HepG2 (cell line): Measurements from ENCODE around the gene CAPZA1. TPM values are rescaled to one million over a fixed set of nuclear protein-coding genes. Genes with fewer than 3 reads are reported as not detected.

ENCODE experiments used
- ERF ChIP-seq: IDR thresholded peaks from 2 replicates; pipeline ENCODE4 v1.6.1; 2018; ENCODE audit warnings: missing biosample characterization, missing genetic modification reagents
- FOSL1 ChIP-seq: sonication (generic); formaldehyde crosslinking; IDR thresholded peaks from 2 replicates; pipeline ENCODE4 v1.9.0; 2021; ENCODE audit warnings: missing genetic modification reagents, borderline replicate concordance
- HNF4G ChIP-seq, 2 experiments: sonication (generic) in 1 of 2; formaldehyde crosslinking in 1 of 2; IDR thresholded peaks; 2 replicates each; pipeline versions ENCODE4 v1.4.0 to v1.6.1; 2011 to 2020; ENCODE audit warnings: borderline replicate concordance in 2 of 2, low read depth in 2 of 2, mild to moderate bottlenecking in 2 of 2, low read length in 1 of 2, missing genetic modification reagents in 1 of 2, moderate library complexity in 1 of 2
- NCOA5 ChIP-seq: sonication (generic); formaldehyde crosslinking; IDR thresholded peaks from 2 replicates; pipeline ENCODE4 v1.4.0; 2020; ENCODE audit warnings: missing genetic modification reagents
- NONO ChIP-seq, 2 experiments: fragments of 450-650 bp in 1 of 2; sonication (generic) in 1 of 2; formaldehyde crosslinking in 1 of 2; IDR thresholded peaks in 1 of 2; conservative IDR thresholded peaks in 1 of 2; 2 replicates each; pipeline versions ENCODE4 v1.6.1 to v1.8.0; 2017 to 2022; ENCODE audit warnings: mild to moderate bottlenecking in 1 of 2, missing genetic modification reagents in 1 of 2, moderate library complexity in 1 of 2
- RARA ChIP-seq: IDR thresholded peaks from 2 replicates; pipeline ENCODE4 v1.6.1; 2016; ENCODE audit warnings: missing genetic modification reagents, missing compliant biosample characterization
- ZNF790 ChIP-seq: sonication (generic); formaldehyde crosslinking; IDR thresholded peaks from 2 replicates; pipeline ENCODE4 v1.8.0; 2022; ENCODE audit warnings: missing genetic modification reagents, mild to moderate bottlenecking, borderline replicate concordance
- ZSCAN25 ChIP-seq: sonication (generic); formaldehyde crosslinking; IDR thresholded peaks from 2 replicates; pipeline ENCODE4 v1.8.0; 2022; ENCODE audit warnings: mild to moderate bottlenecking, missing genetic modification reagents
- polyA plus RNA-seq, 8 experiments: library from polyadenylated mRNA; depleted of rRNA in 3 of 8; stranded (reverse) in 7 of 8; unstranded in 1 of 8; fragments of >200 nt; fragmentation: Illumina TruSeq in 4 of 8; extraction: Trizol in 4 of 8; gene quantifications; 2 replicates each; pipeline versions ENCODE4 v1.2.1 to v1.2.3, GENCODE V29; 2011 to 2016; ENCODE audit warnings: low read depth in 4 of 8, missing spikeins in 1 of 8, mixed read lengths in 1 of 8; ENCODE audit not compliant: insufficient read depth in 1 of 8
- total RNA-seq, 5 experiments: library from RNA; depleted of rRNA; stranded (reverse); fragments of >200 nt; fragmentation: Illumina TruSeq; extraction: Trizol; gene quantifications; 2 replicates each; pipeline ENCODE4 v1.2.3, GENCODE V29; 2016; ENCODE audit warnings: low read depth in 1 of 5
- TF ChIP-seq, protein P1 (sequence below): sonication (generic); formaldehyde crosslinking; IDR thresholded peaks from 2 replicates; pipeline ENCODE4 v1.4.0; 2020; ENCODE audit warnings: mild to moderate bottlenecking, missing genetic modification reagents
- TF ChIP-seq, protein P2 (sequence below): sonication (generic); formaldehyde crosslinking; IDR thresholded peaks from 2 replicates; pipeline ENCODE4 v1.4.0; 2020; ENCODE audit warnings: missing genetic modification reagents, borderline replicate concordance
- TF ChIP-seq, protein P3 (sequence below): sonication (generic); formaldehyde crosslinking; IDR thresholded peaks from 2 replicates; pipeline ENCODE4 v1.4.0; 2020; ENCODE audit warnings: mild to moderate bottlenecking, missing genetic modification reagents
- TF ChIP-seq, protein P4 (sequence below): sonication (generic); formaldehyde crosslinking; IDR thresholded peaks from 2 replicates; pipeline ENCODE4 v1.4.0; 2020; ENCODE audit warnings: missing genetic modification reagents
- TF ChIP-seq, protein P5 (sequence below): sonication (generic); formaldehyde crosslinking; IDR thresholded peaks from 2 replicates; pipeline ENCODE4 v1.5.0; 2020; ENCODE audit warnings: missing genetic modification reagents
- TF ChIP-seq, protein P6 (sequence below): sonication (generic); formaldehyde crosslinking; IDR thresholded peaks from 2 replicates; pipeline ENCODE4 v1.4.0; 2020; ENCODE audit warnings: missing genetic modification reagents, borderline replicate concordance

Gene CAPZA1
- total and polyA plus RNA-seq, 2 of the 13 experiments (the other 11 are each of a cell fraction or from before 2014, with no cell fraction given): 67.0 to 117 TPM

DNA sequence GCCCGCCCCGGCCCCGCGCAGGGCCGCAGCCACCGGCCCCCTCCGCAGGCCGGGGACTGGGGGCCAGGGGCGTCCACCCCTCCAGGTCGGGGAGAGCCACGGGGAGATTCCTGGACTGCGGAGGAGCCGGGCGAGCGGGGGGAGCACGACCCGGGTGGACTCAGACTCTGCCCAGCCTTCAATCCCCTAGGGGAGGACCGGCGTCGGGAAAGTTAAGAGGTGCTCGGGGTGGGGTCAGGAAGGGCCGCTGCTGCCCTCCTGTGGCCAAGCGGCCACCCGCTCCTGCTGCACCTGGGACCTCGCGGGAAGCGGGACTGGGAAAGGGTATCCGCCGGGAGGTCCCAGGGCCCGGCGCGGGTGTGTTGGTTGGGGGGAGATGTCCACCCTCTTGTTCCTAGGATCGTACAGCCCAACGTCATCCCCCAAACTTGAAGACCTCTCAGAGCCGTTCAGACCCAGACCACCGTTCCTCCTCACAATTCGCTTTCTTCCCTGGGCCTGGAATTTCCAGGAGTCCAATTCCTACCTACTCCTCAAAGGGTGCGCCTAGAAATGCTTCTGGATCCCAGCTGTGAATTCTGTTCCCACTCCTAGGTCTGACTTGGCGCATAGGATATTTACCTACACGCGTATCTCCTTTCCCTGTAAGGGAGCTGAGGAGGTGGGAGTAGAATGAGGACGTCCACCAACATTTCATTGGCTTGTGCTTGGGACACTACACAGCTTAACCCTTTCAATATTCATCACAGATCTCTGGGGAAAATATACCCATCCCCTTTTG lies 87.8 kb downstream of the CAPZA1 start (continued):
- TF ChIP-seq, protein P1, sequence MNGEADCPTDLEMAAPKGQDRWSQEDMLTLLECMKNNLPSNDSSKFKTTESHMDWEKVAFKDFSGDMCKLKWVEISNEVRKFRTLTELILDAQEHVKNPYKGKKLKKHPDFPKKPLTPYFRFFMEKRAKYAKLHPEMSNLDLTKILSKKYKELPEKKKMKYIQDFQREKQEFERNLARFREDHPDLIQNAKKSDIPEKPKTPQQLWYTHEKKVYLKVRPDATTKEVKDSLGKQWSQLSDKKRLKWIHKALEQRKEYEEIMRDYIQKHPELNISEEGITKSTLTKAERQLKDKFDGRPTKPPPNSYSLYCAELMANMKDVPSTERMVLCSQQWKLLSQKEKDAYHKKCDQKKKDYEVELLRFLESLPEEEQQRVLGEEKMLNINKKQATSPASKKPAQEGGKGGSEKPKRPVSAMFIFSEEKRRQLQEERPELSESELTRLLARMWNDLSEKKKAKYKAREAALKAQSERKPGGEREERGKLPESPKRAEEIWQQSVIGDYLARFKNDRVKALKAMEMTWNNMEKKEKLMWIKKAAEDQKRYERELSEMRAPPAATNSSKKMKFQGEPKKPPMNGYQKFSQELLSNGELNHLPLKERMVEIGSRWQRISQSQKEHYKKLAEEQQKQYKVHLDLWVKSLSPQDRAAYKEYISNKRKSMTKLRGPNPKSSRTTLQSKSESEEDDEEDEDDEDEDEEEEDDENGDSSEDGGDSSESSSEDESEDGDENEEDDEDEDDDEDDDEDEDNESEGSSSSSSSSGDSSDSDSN (CRISPR knock-in tag): peak; percentile 79
- TF ChIP-seq NCOA5 (CRISPR knock-in tag) (no peak), NONO (IDR thresholded peaks at IDR 0.05) (no peak), NONO (CRISPR knock-in tag; conservative IDR thresholded peaks at IDR 0.05) (peak; percentile 49; the same call in 1 of the 2 replicates), FOSL1 (CRISPR knock-in tag) (no peak), HNF4G (IDR thresholded peaks at IDR 0.05; ENCODE audit: borderline replicate concordance, low read depth, low read length) (0 out of 2 replicates have a peak, but pooled peaks have one; percentile 24), HNF4G (CRISPR knock-in tag; IDR thresholded peaks at IDR 0.05; ENCODE audit: borderline replicate concordance, low read depth) (no peak), ERF (CRISPR knock-in tag) (peak; percentile 32; the same call in 1 of the 2 replicates), RARA (peak; percentile 32; the same call in 1 of the 2 replicates), ZNF790 (CRISPR knock-in tag) (peak; percentile 55; the same call in 1 of the 2 replicates), ZSCAN25 (CRISPR knock-in tag) (no peak; the same call in 1 of the 2 replicates)
- TF ChIP-seq, protein P2, sequence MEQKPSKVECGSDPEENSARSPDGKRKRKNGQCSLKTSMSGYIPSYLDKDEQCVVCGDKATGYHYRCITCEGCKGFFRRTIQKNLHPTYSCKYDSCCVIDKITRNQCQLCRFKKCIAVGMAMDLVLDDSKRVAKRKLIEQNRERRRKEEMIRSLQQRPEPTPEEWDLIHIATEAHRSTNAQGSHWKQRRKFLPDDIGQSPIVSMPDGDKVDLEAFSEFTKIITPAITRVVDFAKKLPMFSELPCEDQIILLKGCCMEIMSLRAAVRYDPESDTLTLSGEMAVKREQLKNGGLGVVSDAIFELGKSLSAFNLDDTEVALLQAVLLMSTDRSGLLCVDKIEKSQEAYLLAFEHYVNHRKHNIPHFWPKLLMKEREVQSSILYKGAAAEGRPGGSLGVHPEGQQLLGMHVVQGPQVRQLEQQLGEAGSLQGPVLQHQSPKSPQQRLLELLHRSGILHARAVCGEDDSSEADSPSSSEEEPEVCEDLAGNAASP (CRISPR knock-in tag): no peak
- TF ChIP-seq, protein P3, sequence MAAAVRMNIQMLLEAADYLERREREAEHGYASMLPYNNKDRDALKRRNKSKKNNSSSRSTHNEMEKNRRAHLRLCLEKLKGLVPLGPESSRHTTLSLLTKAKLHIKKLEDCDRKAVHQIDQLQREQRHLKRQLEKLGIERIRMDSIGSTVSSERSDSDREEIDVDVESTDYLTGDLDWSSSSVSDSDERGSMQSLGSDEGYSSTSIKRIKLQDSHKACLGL (CRISPR knock-in tag): no peak; the same call in 1 of the 2 replicates
- TF ChIP-seq, protein P4, sequence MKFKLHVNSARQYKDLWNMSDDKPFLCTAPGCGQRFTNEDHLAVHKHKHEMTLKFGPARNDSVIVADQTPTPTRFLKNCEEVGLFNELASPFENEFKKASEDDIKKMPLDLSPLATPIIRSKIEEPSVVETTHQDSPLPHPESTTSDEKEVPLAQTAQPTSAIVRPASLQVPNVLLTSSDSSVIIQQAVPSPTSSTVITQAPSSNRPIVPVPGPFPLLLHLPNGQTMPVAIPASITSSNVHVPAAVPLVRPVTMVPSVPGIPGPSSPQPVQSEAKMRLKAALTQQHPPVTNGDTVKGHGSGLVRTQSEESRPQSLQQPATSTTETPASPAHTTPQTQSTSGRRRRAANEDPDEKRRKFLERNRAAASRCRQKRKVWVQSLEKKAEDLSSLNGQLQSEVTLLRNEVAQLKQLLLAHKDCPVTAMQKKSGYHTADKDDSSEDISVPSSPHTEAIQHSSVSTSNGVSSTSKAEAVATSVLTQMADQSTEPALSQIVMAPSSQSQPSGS (CRISPR knock-in tag): 0 out of 2 replicates have a peak, but pooled peaks have one; percentile 38
- TF ChIP-seq, protein P5, sequence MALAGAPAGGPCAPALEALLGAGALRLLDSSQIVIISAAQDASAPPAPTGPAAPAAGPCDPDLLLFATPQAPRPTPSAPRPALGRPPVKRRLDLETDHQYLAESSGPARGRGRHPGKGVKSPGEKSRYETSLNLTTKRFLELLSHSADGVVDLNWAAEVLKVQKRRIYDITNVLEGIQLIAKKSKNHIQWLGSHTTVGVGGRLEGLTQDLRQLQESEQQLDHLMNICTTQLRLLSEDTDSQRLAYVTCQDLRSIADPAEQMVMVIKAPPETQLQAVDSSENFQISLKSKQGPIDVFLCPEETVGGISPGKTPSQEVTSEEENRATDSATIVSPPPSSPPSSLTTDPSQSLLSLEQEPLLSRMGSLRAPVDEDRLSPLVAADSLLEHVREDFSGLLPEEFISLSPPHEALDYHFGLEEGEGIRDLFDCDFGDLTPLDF (CRISPR knock-in tag): peak; percentile 42; the same call in 1 of the 2 replicates
- TF ChIP-seq, protein P6, sequence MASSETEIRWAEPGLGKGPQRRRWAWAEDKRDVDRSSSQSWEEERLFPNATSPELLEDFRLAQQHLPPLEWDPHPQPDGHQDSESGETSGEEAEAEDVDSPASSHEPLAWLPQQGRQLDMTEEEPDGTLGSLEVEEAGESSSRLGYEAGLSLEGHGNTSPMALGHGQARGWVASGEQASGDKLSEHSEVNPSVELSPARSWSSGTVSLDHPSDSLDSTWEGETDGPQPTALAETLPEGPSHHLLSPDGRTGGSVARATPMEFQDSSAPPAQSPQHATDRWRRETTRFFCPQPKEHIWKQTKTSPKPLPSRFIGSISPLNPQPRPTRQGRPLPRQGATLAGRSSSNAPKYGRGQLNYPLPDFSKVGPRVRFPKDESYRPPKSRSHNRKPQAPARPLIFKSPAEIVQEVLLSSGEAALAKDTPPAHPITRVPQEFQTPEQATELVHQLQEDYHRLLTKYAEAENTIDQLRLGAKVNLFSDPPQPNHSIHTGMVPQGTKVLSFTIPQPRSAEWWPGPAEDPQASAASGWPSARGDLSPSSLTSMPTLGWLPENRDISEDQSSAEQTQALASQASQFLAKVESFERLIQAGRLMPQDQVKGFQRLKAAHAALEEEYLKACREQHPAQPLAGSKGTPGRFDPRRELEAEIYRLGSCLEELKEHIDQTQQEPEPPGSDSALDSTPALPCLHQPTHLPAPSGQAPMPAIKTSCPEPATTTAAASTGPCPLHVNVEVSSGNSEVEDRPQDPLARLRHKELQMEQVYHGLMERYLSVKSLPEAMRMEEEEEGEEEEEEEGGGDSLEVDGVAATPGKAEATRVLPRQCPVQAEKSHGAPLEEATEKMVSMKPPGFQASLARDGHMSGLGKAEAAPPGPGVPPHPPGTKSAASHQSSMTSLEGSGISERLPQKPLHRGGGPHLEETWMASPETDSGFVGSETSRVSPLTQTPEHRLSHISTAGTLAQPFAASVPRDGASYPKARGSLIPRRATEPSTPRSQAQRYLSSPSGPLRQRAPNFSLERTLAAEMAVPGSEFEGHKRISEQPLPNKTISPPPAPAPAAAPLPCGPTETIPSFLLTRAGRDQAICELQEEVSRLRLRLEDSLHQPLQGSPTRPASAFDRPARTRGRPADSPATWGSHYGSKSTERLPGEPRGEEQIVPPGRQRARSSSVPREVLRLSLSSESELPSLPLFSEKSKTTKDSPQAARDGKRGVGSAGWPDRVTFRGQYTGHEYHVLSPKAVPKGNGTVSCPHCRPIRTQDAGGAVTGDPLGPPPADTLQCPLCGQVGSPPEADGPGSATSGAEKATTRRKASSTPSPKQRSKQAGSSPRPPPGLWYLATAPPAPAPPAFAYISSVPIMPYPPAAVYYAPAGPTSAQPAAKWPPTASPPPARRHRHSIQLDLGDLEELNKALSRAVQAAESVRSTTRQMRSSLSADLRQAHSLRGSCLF (CRISPR knock-in tag): no peak
